Measurements from ENCODE around the gene ADAM22. TPM values are rescaled to one million over a fixed set of nuclear protein-coding genes. Genes with fewer than 3 reads are reported as not detected.

The ADAM22 gene
- total and polyA plus RNA-seq, 4 donors, result 27.2 to 178 (median 44.1) TPM

- no peaks in the 10 kb centered on the region for H3K4me1 ChIP-seq (ENCODE audit: control insufficient read depth, insufficient read depth, low read length)
- no peaks in the 10 kb centered on the region for H3K36me3 ChIP-seq (ENCODE audit: control insufficient read depth, insufficient read depth, low read length)
- WGBS (ENCODE audit: insufficient coverage), result no CpG with 5 or more reads among the region's 1 CpG
- H3K4me3 ChIP-seq (ENCODE audit: low read depth, low read length), result no peak overlapping the region
- no peak for DNase-seq (ENCODE audit: low read depth in 4 of 6, low spot score in 6 of 6)
- no peak overlapping the region for H3K27ac ChIP-seq (ENCODE audit: low read depth, low read length)
- H3K27me3 ChIP-seq (ENCODE audit: control insufficient read depth, insufficient read depth, low read length), result no peaks in the 10 kb centered on the region
- peaks cover 3% of the 10 kb centered on the region for H3K9me3 ChIP-seq (ENCODE audit: control insufficient read depth, insufficient read depth, low read length)
These were observed 123.6 kb downstream of the ADAM22 start for GRCh38 chr7:88057655-88058054.

DNA sequence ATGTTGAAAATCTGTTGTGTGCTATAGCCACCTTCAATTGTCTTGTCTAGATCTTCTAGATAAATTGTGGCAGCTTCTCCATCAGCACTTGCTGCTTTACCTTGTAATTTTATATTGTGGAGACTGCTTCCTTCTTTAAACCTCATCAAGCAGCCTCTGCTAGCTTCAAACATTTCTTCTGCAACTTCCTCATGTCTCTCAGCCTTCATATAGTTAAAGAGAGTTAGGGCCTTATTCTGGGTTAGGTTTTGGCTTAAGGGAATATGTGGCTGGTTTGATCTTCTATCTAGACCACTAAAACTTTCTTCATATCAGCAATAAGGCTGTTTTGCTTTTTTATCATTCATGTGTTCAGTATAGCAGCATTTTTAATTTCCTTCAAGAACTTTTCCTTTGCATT is 128.2 kb downstream of the ADAM22 start:
- H3K4me3 ChIP-seq (ENCODE audit: low read depth, low read length), result no peak overlapping the region
- no peak for DNase-seq (ENCODE audit: low read depth in 4 of 6, low spot score in 6 of 6)

DNA sequence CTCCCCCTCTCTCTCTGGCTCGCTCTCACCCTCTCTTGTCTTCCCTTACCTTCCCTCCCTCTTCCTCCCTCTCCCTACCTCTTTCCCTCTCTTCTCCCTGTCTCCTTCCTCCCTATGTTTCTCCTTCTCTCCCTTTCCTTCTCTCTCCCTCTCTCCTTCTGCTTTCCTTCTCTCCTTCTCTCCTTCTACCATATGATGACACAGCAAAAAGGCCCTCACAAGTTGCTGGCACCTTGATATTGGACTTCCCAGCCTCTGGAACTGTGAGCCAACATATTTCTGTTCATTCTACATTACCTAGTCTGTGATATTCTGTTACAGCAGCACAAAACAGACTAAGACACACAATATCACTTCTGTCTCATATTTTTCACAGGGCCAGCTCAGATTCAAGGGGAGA is 135.0 kb downstream of the ADAM22 start:
- Histone ChIP-seq H3K36me3 (ENCODE audit: control insufficient read depth, insufficient read depth, low read length) (no peaks in the 10 kb centered on the region), H3K9me3 (ENCODE audit: control insufficient read depth, insufficient read depth, low read length) (no peaks in the 10 kb centered on the region), H3K4me3 (ENCODE audit: low read depth, low read length) (no peak overlapping the region), H3K27me3 (ENCODE audit: control insufficient read depth, insufficient read depth, low read length) (no peaks in the 10 kb centered on the region), H3K27ac (ENCODE audit: low read depth, low read length) (no peak overlapping the region), H3K4me1 (ENCODE audit: control insufficient read depth, insufficient read depth, low read length) (no peaks in the 10 kb centered on the region)
- WGBS (ENCODE audit: insufficient coverage), result 89% methylated on average over 1 of the region's 1 CpG
- DNase-seq (ENCODE audit: low read depth in 4 of 6, low spot score in 6 of 6), result no peak

More for the DNA sequence above, 128.2 kb downstream of the ADAM22 start:
- Histone ChIP-seq H3K36me3 (ENCODE audit: control insufficient read depth, insufficient read depth, low read length) (no peaks in the 10 kb centered on the region), H3K27me3 (ENCODE audit: control insufficient read depth, insufficient read depth, low read length) (no peaks in the 10 kb centered on the region), H3K27ac (ENCODE audit: low read depth, low read length) (no peak overlapping the region), H3K4me1 (ENCODE audit: control insufficient read depth, insufficient read depth, low read length) (no peaks in the 10 kb centered on the region), H3K9me3 (ENCODE audit: control insufficient read depth, insufficient read depth, low read length) (peaks cover 3% of the 10 kb centered on the region)

GRCh38 chr7:88071994-88072714 is 138.1 kb downstream of the ADAM22 start:
- Histone ChIP-seq H3K27ac (ENCODE audit: low read depth, low read length) (no peak overlapping the region), H3K36me3 (ENCODE audit: control insufficient read depth, insufficient read depth, low read length) (peaks cover 3% of the 10 kb centered on the region), H3K4me3 (ENCODE audit: low read depth, low read length) (no peak overlapping the region), H3K4me1 (ENCODE audit: control insufficient read depth, insufficient read depth, low read length) (no peaks in the 10 kb centered on the region), H3K9me3 (ENCODE audit: control insufficient read depth, insufficient read depth, low read length) (no peaks in the 10 kb centered on the region), H3K27me3 (ENCODE audit: control insufficient read depth, insufficient read depth, low read length) (no peaks in the 10 kb centered on the region)
- 67% methylated on average over 1 of the region's 3 CpGs for WGBS (ENCODE audit: insufficient coverage)
- peak in 1 of 6 donors; percentile 33 for DNase-seq (ENCODE audit: low read depth in 4 of 6, low spot score in 6 of 6)

DNA sequence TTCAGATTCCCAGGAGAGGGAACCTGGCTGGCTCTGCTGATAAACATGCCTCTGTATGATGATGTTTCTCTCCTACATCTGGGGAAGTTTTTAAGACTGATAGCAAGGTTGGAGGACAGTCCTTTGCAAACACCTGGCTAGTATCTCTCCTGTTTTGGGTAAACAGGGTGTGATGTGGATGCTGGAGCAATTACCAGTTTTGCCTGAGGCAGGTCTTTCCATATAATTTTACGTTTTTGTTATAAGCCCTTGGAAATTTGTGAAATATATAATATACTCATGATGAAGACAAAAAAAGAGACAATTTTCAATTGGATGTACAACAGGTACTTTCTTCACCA is 138.6 kb downstream of the ADAM22 start:
- Histone ChIP-seq H3K36me3 (ENCODE audit: control insufficient read depth, insufficient read depth, low read length) (peaks cover 3% of the 10 kb centered on the region), H3K4me3 (ENCODE audit: low read depth, low read length) (no peak overlapping the region), H3K27ac (ENCODE audit: low read depth, low read length) (no peak overlapping the region), H3K27me3 (ENCODE audit: control insufficient read depth, insufficient read depth, low read length) (no peaks in the 10 kb centered on the region), H3K9me3 (ENCODE audit: control insufficient read depth, insufficient read depth, low read length) (no peaks in the 10 kb centered on the region), H3K4me1 (ENCODE audit: control insufficient read depth, insufficient read depth, low read length) (no peaks in the 10 kb centered on the region)
- no peak for DNase-seq (ENCODE audit: low read depth in 4 of 6, low spot score in 6 of 6)
- no CpG with 5 or more reads among the region's 1 CpG for WGBS (ENCODE audit: insufficient coverage)

- H3K4me1 ChIP-seq (ENCODE audit: control insufficient read depth, insufficient read depth, low read length), result no peaks in the 10 kb centered on the region
- no peak overlapping the region for H3K4me3 ChIP-seq (ENCODE audit: low read depth, low read length)
- H3K36me3 ChIP-seq (ENCODE audit: control insufficient read depth, insufficient read depth, low read length), result peaks cover 3% of the 10 kb centered on the region
- no peaks in the 10 kb centered on the region for H3K9me3 ChIP-seq (ENCODE audit: control insufficient read depth, insufficient read depth, low read length)
- no peak overlapping the region for H3K27ac ChIP-seq (ENCODE audit: low read depth, low read length)
- 86% methylated on average over 1 of the region's 1 CpG for WGBS (ENCODE audit: insufficient coverage)
- no peak for DNase-seq (ENCODE audit: low read depth in 4 of 6, low spot score in 6 of 6)
- no peaks in the 10 kb centered on the region for H3K27me3 ChIP-seq (ENCODE audit: control insufficient read depth, insufficient read depth, low read length)
These were observed 139.6 kb downstream of the ADAM22 start for GRCh38 chr7:88073626-88074025.

DNA sequence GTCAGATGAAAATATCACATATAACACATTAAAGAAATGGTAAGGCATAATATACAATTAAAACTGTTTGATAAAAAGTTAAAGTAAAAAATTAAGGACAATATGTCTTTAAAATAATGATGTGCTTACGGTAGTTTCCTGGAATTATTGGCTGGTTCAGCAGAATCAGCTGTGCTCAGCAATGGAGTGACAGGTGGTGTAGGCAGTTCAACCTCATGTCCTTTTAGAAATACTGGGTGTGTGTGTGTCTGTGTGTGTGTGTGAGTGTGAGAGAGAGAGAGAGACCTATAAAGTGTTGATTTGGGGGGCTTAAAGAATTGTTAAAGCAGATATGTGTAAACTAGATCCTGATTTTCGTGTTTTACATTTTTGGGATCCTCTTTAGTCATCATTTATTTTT is 141.2 kb downstream of the ADAM22 start:
- no peak for DNase-seq (ENCODE audit: low read depth in 4 of 6, low spot score in 6 of 6)
- Histone ChIP-seq H3K27me3 (ENCODE audit: control insufficient read depth, insufficient read depth, low read length) (no peaks in the 10 kb centered on the region), H3K4me3 (ENCODE audit: low read depth, low read length) (no peak overlapping the region), H3K4me1 (ENCODE audit: control insufficient read depth, insufficient read depth, low read length) (no peaks in the 10 kb centered on the region), H3K9me3 (ENCODE audit: control insufficient read depth, insufficient read depth, low read length) (no peaks in the 10 kb centered on the region), H3K27ac (ENCODE audit: low read depth, low read length) (no peak overlapping the region), H3K36me3 (ENCODE audit: control insufficient read depth, insufficient read depth, low read length) (peaks cover 3% of the 10 kb centered on the region)
- 83% methylated on average over 2 of the region's 2 CpGs for WGBS (ENCODE audit: insufficient coverage)

DNA sequence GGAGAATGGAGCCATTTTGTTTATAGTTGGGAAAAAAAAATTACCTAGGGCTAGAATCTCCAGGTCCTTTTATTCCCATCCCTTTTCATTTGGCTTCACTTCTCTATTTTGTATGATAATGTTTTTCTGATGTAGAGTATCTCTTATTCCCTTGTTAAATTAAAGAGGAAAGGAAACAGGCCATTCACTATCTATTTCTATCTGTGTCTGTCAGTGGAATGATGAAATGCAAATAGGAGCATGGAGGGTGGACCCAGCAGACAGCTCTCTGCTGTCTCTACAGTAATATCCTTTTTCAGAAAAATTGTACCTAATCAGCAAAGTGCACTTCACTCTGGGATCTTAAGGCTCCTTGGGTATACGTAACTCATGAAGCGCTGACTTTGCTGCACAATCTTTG is 149.8 kb downstream of the ADAM22 start:
- no peaks in the 10 kb centered on the region for H3K36me3 ChIP-seq (ENCODE audit: control insufficient read depth, insufficient read depth, low read length)
- no peaks in the 10 kb centered on the region for H3K27me3 ChIP-seq (ENCODE audit: control insufficient read depth, insufficient read depth, low read length)
- H3K27ac ChIP-seq (ENCODE audit: low read depth, low read length), result no peak overlapping the region
- DNase-seq (ENCODE audit: low read depth in 4 of 6, low spot score in 6 of 6), result peak in 1 of 6 donors; percentile 48
- no peaks in the 10 kb centered on the region for H3K4me1 ChIP-seq (ENCODE audit: control insufficient read depth, insufficient read depth, low read length)
- H3K9me3 ChIP-seq (ENCODE audit: control insufficient read depth, insufficient read depth, low read length), result no peaks in the 10 kb centered on the region
- H3K4me3 ChIP-seq (ENCODE audit: low read depth, low read length), result no peak overlapping the region
- 50% methylated on average over 2 of the region's 2 CpGs for WGBS (ENCODE audit: insufficient coverage)

- 20% methylated on average over 1 of the region's 1 CpG for WGBS (ENCODE audit: insufficient coverage)
- peak in 1 of 6 donors; percentile 73 for DNase-seq (ENCODE audit: low read depth in 4 of 6, low spot score in 6 of 6)
- Histone ChIP-seq H3K4me1 (ENCODE audit: control insufficient read depth, insufficient read depth, low read length) (no peaks in the 10 kb centered on the region), H3K9me3 (ENCODE audit: control insufficient read depth, insufficient read depth, low read length) (no peaks in the 10 kb centered on the region), H3K36me3 (ENCODE audit: control insufficient read depth, insufficient read depth, low read length) (no peaks in the 10 kb centered on the region), H3K27me3 (ENCODE audit: control insufficient read depth, insufficient read depth, low read length) (no peaks in the 10 kb centered on the region), H3K4me3 (ENCODE audit: low read depth, low read length) (no peak overlapping the region), H3K27ac (ENCODE audit: low read depth, low read length) (peak overlapping the region; percentile 6)
These were observed 155.5 kb downstream of the ADAM22 start for GRCh38 chr7:88089561-88089960.

DNA sequence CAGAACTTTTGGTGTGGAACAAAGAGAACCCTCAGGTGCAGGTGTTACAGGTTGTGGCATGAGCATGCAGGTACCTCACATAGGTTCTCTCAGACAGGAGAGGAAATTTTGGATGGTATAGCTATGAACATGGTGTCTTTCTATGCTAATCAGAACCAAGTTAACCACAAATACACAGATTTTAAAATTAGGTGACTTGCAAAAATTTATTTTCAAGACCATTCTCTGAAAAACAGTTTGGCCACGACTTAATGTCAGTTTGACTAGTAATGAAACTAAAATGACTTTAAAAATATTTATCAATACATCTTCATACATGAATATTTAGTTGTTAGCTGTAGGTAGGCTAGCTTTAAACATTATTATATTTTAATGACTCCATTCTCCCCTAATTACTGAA is 156.2 kb downstream of the ADAM22 start:
- no peak overlapping the region for H3K4me3 ChIP-seq (ENCODE audit: low read depth, low read length)
- no peaks in the 10 kb centered on the region for H3K9me3 ChIP-seq (ENCODE audit: control insufficient read depth, insufficient read depth, low read length)
- no peaks in the 10 kb centered on the region for H3K4me1 ChIP-seq (ENCODE audit: control insufficient read depth, insufficient read depth, low read length)
- no peaks in the 10 kb centered on the region for H3K27me3 ChIP-seq (ENCODE audit: control insufficient read depth, insufficient read depth, low read length)
- no peak overlapping the region for H3K27ac ChIP-seq (ENCODE audit: low read depth, low read length)
- no CpG with 5 or more reads among the region's 1 CpG for WGBS (ENCODE audit: insufficient coverage)
- H3K36me3 ChIP-seq (ENCODE audit: control insufficient read depth, insufficient read depth, low read length), result no peaks in the 10 kb centered on the region
- no peak for DNase-seq (ENCODE audit: low read depth in 4 of 6, low spot score in 6 of 6)

Data from spinal cord (tissue), 10 donors.